Spleen (tissue), 11 donors: Measurements from ENCODE around the gene PLA2G6. TPM values are rescaled to one million over a fixed set of nuclear protein-coding genes. Genes with fewer than 3 reads are reported as not detected.

Source experiments
- DNase-seq: peaks from one replicate; pipeline ENCODE4 v3.0.0-alpha.2; 2020
- H3K27ac ChIP-seq, 8 donors: fragments of 200-600 bp; sonication (generic) in 7 of 8; 1 replicate in 4 of 8; 2 replicates in 4 of 8; pipeline versions ENCODE4 v1.5.0 to v1.8.0; 2016 to 2021; ENCODE audit warnings: inconsistent platforms in 4 of 8, mild to moderate bottlenecking in 4 of 8, moderate library complexity in 1 of 8
- H3K27me3 ChIP-seq, 7 donors: fragments of 200-600 bp; sonication (generic) in 6 of 7; replicated peaks in 1 of 7; 1 replicate in 4 of 7; 2 replicates in 3 of 7; pipeline versions ENCODE4 v1.5.0 to v1.8.0; 2016 to 2021; ENCODE audit warnings: inconsistent platforms in 3 of 7, mild to moderate bottlenecking in 1 of 7
- H3K36me3 ChIP-seq, 6 donors: fragments of 200-600 bp; sonication (generic) in 5 of 6; 1 replicate in 4 of 6; 2 replicates in 2 of 6; pipeline versions ENCODE4 v1.5.0 to v1.8.0; 2016 to 2021; ENCODE audit warnings: inconsistent platforms in 2 of 6
- H3K4me1 ChIP-seq, 6 donors: fragments of 200-600 bp; sonication (generic) in 5 of 6; 1 replicate in 3 of 6; 2 replicates in 3 of 6; pipeline versions ENCODE4 v1.5.0 to v1.8.0; 2016 to 2021; ENCODE audit warnings: inconsistent platforms in 3 of 6
- H3K4me3 ChIP-seq, 8 donors: fragments of 200-600 bp; sonication (generic) in 7 of 8; 1 replicate in 4 of 8; 2 replicates in 4 of 8; pipeline versions ENCODE4 v1.5.0 to v1.8.0; 2016 to 2021; ENCODE audit warnings: inconsistent platforms in 4 of 8, mild to moderate bottlenecking in 4 of 8, moderate library complexity in 2 of 8
- H3K9me3 ChIP-seq, 8 donors: fragments of 200-600 bp; sonication (generic) in 7 of 8; 1 replicate in 4 of 8; 2 replicates in 4 of 8; pipeline versions ENCODE4 v1.5.0 to v1.8.0; 2016 to 2021; ENCODE audit warnings: inconsistent platforms in 4 of 8
- POLR2A ChIP-seq, 3 donors: fragments of 450-650 bp; IDR thresholded peaks; one replicate each; pipeline ENCODE4 v1.5.1; 2017; ENCODE audit warnings: antibody characterized with exemption in 3 of 3, mild to moderate bottlenecking in 1 of 3
- POLR2AphosphoS5 ChIP-seq, 3 donors: sonication (generic); formaldehyde crosslinking; IDR thresholded peaks; one replicate each; pipeline ENCODE4 v1.5.1; 2017; ENCODE audit warnings: antibody characterized with exemption in 3 of 3
- WGBS, 5 donors: extraction: QIAGEN DNeasy Blood & Tissue Kit in 3 of 5; methylation state at CpG; one replicate each; pipeline versions ENCODE4 v1.1.5 to v1.1.7; 2013 to 2018; 5-methylcytosine and 5-hydroxymethylcytosine counted together
- intact Hi-C: fragments of 100-400 bp; cut with DNase I; formaldehyde crosslinking; loops from one replicate; pipeline ENCODE4 v1.15.0; 2023; ENCODE audit warnings: low total_unique reads
- polyA plus RNA-seq, 3 donors: library from polyadenylated mRNA; stranded (reverse); fragments of 200-250 nt; gene quantifications; one replicate each; pipeline ENCODE4 v1.2.1, GENCODE V29; 2013
- total RNA-seq, 7 donors: library from RNA; depleted of rRNA in 3 of 7; stranded (reverse); fragments of >200 nt in 3 of 7; fragmentation: NEBNext Ultra II Directional in 4 of 7; extraction: Animal tissue kit (Norgen Biotek cat#: 25700) in 4 of 7; gene quantifications; one replicate each; pipeline versions ENCODE4 v1.1.0 to v1.2.1, GENCODE V29; 2016 to 2021
- TF ChIP-seq, protein P1 (sequence below), 11 experiments: fragments of 200-600 bp in 7 of 11; fragments of 450-650 bp in 4 of 11; sonication (generic) in 4 of 11; IDR thresholded peaks in 8 of 11; conservative IDR thresholded peaks in 3 of 11; 1 replicate in 7 of 11; 2 replicates in 4 of 11; pipeline versions ENCODE4 v1.4.0 to v1.8.0; 2016 to 2021; ENCODE audit warnings: antibody characterized with exemption in 11 of 11, inconsistent platforms in 4 of 11, mild to moderate bottlenecking in 1 of 11
- donor health status: healthy with polysubstance abuse.
- donor health status: DM: no; HTN: no; CAD: no; lungs with moderate emphysema.
- donor health status: DM: no; HTN: no; CAD: no.
- donor health status: Bipolar disorder and iron deficiency.
- donor health status: healthy.
- donor health status: DM: no; HTN: no; CAD: no.
- donor health status: DM: yes; HTN: yes; CAD: no.

Gene PLA2G6
- total and polyA plus RNA-seq, 10 donors = 18.1 to 60.9 (median 55.8) TPM

DNA sequence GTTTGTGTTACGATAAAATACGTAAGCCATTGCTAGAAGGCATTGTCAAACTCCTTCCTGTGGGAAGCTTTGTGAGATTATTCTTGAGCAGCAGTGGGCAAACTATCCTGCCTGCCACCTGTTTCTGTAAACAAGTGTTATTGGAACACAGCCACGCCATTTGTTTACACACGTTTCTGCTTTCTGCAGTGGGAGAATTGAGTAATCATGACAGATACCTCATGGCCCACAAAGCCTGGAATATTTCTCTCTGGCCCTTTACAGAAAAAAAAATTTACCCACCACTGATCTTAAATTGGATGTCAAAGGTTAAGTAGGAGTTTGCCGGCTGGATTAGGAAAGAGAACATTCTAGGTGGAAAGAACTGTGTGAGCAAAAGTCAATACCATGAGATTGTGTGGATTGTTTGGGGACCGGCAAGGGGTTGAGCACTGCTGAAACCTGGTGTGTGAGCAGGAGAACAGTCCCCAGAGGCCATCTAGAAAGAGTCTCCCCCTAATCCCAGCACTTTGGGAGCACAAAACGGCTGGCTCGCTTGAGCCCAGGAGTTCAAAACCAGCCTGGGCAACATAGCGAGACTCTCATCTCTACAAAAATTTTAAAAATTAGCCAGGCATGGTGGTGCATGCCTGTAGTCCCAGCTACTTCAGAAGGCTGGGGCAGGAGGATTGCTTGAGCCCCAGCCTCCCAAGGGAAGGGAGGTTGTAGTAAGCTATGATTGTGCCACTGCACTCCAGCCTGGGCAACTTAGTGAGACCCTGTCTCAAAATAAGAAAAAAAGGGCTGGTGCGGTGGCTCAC, 6.0 kb upstream of the PLA2G6 start:
- intact Hi-C loops = no loop called here
- peaks cover 0 to 19% (median 4%) of the 10 kb centered on the region in 6 donors for H3K4me1 ChIP-seq
- H3K27ac ChIP-seq = no peak overlapping the region
- H3K9me3 ChIP-seq = no peaks in the 10 kb centered on the region
- no peak overlapping the region for H3K4me3 ChIP-seq
- no peaks in the 10 kb centered on the region for H3K27me3 ChIP-seq
- WGBS, 5 donors = 71 to 84% (median 77%) methylated on average over 10 of the region's 10 CpGs
- no peak for DNase-seq
- no peaks in the 10 kb centered on the region for H3K36me3 ChIP-seq
- TF ChIP-seq, protein P1, sequence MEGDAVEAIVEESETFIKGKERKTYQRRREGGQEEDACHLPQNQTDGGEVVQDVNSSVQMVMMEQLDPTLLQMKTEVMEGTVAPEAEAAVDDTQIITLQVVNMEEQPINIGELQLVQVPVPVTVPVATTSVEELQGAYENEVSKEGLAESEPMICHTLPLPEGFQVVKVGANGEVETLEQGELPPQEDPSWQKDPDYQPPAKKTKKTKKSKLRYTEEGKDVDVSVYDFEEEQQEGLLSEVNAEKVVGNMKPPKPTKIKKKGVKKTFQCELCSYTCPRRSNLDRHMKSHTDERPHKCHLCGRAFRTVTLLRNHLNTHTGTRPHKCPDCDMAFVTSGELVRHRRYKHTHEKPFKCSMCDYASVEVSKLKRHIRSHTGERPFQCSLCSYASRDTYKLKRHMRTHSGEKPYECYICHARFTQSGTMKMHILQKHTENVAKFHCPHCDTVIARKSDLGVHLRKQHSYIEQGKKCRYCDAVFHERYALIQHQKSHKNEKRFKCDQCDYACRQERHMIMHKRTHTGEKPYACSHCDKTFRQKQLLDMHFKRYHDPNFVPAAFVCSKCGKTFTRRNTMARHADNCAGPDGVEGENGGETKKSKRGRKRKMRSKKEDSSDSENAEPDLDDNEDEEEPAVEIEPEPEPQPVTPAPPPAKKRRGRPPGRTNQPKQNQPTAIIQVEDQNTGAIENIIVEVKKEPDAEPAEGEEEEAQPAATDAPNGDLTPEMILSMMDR (IDR thresholded peaks at IDR 0.05 in 8 of 11, conservative IDR thresholded peaks at IDR 0.05 in 3 of 11) = no peak
- TF ChIP-seq POLR2A (IDR thresholded peaks at IDR 0.05) (no peak), POLR2AphosphoS5 (IDR thresholded peaks at IDR 0.05) (no peak)

DNA sequence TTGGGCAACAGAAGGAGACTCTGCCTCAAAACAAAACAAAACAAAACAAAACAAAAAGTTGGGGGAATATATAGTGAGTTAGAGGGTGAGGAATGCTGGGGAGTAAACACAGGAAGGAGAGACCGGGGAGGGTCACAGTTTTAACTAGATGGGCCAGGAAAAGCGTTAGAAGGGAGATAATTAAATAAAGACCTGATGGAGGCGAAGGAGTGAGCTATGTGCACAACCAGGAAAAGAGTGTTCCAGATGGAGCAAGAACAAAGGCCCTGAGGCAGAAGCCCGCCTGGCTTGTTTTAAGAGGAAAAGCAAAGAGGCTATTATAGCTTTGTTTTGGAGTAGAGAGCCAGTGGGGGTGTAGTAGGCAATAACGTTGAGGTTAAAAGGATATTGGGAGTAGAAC, 4.8 kb upstream of the PLA2G6 start:
- Histone ChIP-seq H3K27ac (peak overlapping the region in 1 of 8 donors; percentile 36), H3K9me3 (no peaks in the 10 kb centered on the region), H3K4me3 (no peak overlapping the region), H3K27me3 (no peaks in the 10 kb centered on the region), H3K36me3 (no peaks in the 10 kb centered on the region), H3K4me1 (peaks cover 0 to 20% (median 10%) of the 10 kb centered on the region in 6 donors)
- intact Hi-C loops = no loop called here
- no peak for DNase-seq
- TF ChIP-seq POLR2A (IDR thresholded peaks at IDR 0.05) (no peak), POLR2AphosphoS5 (IDR thresholded peaks at IDR 0.05) (no peak)
- TF ChIP-seq, protein P1 (IDR thresholded peaks at IDR 0.05 in 8 of 11, conservative IDR thresholded peaks at IDR 0.05 in 3 of 11) = no peak
- WGBS, 5 donors = 56 to 70% (median 66%) methylated on average over 5 of the region's 5 CpGs

DNA sequence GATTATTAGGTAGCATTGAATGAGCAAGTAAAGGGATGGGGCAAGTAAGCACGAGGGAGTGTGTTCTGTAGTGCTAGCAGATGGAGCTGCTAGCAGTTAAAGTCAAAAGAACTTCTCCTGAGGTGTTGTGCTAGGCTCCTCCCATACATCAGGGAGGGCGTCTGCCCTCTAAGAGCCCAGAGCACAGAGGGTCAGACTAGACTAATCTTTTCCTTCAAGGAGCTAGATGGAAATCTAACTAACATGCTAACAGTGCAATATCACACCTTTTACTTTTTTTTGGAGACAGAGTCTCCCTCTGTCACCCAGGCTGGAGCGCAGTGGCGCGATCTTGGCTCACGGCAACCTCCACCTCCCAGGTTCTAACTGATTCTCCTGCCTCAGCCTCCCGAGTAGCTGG, 3.2 kb upstream of the PLA2G6 start:
- H3K27ac ChIP-seq = no peak overlapping the region
- intact Hi-C loops = no loop called here

More for the DNA sequence above, 3.2 kb upstream of the PLA2G6 start:
- no peak for TF ChIP-seq POLR2A (IDR thresholded peaks at IDR 0.05)
- TF ChIP-seq, protein P1 (IDR thresholded peaks at IDR 0.05 in 8 of 11, conservative IDR thresholded peaks at IDR 0.05 in 3 of 11) = no peak
- TF ChIP-seq POLR2AphosphoS5 (IDR thresholded peaks at IDR 0.05) = no peak
- no peak for DNase-seq
- Histone ChIP-seq H3K36me3 (no peaks in the 10 kb centered on the region), H3K4me3 (no peak overlapping the region), H3K27me3 (no peaks in the 10 kb centered on the region), H3K9me3 (no peaks in the 10 kb centered on the region), H3K4me1 (peaks cover 12 to 37% (median 22%) of the 10 kb centered on the region in 6 donors)
- 80 to 84% (median 81%) methylated on average over 7 of the region's 7 CpGs for WGBS, 5 donors
